Left ventricle myocardium inferior (tissue), 1 donor: ENCODE results near the gene DISP2. TPM values are rescaled to one million over a fixed set of nuclear protein-coding genes. Genes with fewer than 3 reads are reported as not detected.
A peak's percentile ranks its signal among the peaks of the same experiment; 100 is the strongest.

Source experiments
- DNase-seq: peaks from one replicate; pipeline ENCODE4 v3.0.0-alpha.2; 2020
- H3K27ac ChIP-seq: fragments of 200-600 bp; replicated peaks from 2 replicates; pipeline ENCODE4 v1.8.0; 2021
- H3K27me3 ChIP-seq: fragments of 200-600 bp; 2 replicates; pipeline ENCODE4 v1.8.0; 2021; ENCODE audit warnings: low read depth
- H3K36me3 ChIP-seq: fragments of 200-600 bp; 2 replicates; pipeline ENCODE4 v1.8.0; 2021
- H3K4me1 ChIP-seq: fragments of 200-600 bp; 2 replicates; pipeline ENCODE4 v1.8.0; 2021
- H3K4me3 ChIP-seq: fragments of 200-600 bp; 2 replicates; pipeline ENCODE4 v1.8.0; 2021; ENCODE audit warnings: mild to moderate bottlenecking, moderate library complexity
- H3K9me3 ChIP-seq: fragments of 200-600 bp; replicated peaks from 2 replicates; pipeline ENCODE4 v1.8.0; 2021
- intact Hi-C: fragments of 100-400 bp; cut with micrococcal nuclease; formaldehyde crosslinking; loops from one replicate; pipeline ENCODE4 v1.11.0; 2022
- total RNA-seq: library from RNA; stranded (reverse); fragmentation: NEBNext Ultra II Directional; extraction: Animal tissue kit (Norgen Biotek cat#: 25700); gene quantifications from one replicate; pipeline ENCODE4 v1.2.1, GENCODE V29; 2021
- TF ChIP-seq, protein P1 (sequence below): fragments of 200-600 bp; IDR thresholded peaks from 2 replicates; pipeline ENCODE4 v1.8.0; 2021; ENCODE audit warnings: antibody characterized with exemption, mild to moderate bottlenecking, borderline replicate concordance
- donor health status: DM: no; HTN: yes; CAD: no; lungs with severe emphysema.

DISP2 gene
- total RNA-seq, 1 donor from 2014 or later = 3.0 TPM

DNA sequence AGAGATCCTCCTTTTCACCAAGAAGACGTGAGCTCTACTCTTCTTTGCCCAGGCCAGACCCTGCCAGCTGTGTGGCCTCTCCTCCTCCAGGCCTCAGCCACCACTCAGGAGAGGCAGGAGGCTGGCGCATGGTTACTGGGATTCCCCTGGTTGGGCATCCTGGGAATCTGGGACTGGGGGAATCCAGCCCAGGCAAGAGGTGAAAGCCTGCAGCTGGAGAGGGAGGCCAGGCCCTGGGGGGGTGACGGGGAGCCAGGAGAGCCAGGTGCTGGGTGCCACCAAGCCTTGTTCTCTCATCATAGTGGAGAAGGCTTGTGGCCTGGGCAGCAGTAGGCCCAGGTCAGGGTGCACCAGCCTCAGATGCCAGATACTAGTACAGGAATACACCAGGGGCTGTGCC lies 23.5 kb upstream of the DISP2 start:
- Histone ChIP-seq H3K27ac (peak overlapping the region; percentile 99), H3K36me3 (peaks cover 22% of the 10 kb centered on the region), H3K9me3 (no peaks in the 10 kb centered on the region), H3K4me3 (no peak overlapping the region), H3K27me3 (no peaks in the 10 kb centered on the region), H3K4me1 (peaks cover 100% of the 10 kb centered on the region)
- DNase-seq = no peak
- TF ChIP-seq, protein P1, sequence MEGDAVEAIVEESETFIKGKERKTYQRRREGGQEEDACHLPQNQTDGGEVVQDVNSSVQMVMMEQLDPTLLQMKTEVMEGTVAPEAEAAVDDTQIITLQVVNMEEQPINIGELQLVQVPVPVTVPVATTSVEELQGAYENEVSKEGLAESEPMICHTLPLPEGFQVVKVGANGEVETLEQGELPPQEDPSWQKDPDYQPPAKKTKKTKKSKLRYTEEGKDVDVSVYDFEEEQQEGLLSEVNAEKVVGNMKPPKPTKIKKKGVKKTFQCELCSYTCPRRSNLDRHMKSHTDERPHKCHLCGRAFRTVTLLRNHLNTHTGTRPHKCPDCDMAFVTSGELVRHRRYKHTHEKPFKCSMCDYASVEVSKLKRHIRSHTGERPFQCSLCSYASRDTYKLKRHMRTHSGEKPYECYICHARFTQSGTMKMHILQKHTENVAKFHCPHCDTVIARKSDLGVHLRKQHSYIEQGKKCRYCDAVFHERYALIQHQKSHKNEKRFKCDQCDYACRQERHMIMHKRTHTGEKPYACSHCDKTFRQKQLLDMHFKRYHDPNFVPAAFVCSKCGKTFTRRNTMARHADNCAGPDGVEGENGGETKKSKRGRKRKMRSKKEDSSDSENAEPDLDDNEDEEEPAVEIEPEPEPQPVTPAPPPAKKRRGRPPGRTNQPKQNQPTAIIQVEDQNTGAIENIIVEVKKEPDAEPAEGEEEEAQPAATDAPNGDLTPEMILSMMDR = no peak
- intact Hi-C loops = no loop called here

DNA sequence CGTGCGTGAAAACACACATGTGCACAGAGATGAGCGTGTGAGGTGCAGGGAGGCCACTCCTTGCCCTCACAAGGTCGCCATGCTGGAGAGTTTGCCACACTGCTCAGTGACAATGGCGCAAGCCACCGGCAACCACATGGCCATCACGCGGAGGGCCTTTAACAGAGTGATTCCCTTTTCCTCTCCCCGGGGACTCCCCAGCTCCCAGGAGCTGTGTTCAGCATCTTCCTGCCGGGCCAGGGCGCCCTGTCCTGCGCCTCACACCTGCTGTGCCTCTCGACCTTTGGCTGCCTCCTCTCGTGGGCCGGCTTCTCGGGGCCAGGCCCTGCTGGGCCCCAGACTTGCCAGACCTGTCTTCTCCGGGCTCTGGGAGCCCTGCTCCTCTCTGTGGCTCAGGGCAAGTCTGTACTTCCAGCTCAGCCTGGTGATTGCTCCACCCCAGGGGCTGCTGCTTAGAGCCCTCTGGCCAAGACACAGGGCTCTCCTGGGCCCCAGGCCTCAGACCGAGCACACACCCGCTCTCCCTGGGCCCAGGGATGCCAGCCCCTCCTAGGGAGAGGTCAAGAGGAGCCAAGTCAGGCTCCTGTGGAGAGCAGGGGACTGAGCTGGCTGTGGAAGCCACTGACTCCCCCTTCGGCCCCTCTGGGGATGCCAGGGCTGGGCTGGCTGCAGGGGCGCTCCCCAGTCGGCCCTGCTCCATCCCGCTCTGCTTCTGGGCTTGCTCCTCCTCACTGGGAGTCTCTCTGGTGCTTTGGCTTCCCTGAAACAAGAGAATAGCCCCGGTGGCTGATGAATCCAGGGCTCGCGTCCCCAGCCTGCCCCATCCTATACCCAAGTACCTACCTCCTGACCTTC lies 22.9 kb upstream of the DISP2 start:
- intact Hi-C loops = no loop called here
- Histone ChIP-seq H3K4me1 (peaks cover 100% of the 10 kb centered on the region), H3K9me3 (no peaks in the 10 kb centered on the region), H3K27me3 (no peaks in the 10 kb centered on the region), H3K27ac (peak overlapping the region; percentile 99), H3K36me3 (peaks cover 22% of the 10 kb centered on the region), H3K4me3 (no peak overlapping the region)
- no peak for DNase-seq
- TF ChIP-seq, protein P1 = no peak

DNA sequence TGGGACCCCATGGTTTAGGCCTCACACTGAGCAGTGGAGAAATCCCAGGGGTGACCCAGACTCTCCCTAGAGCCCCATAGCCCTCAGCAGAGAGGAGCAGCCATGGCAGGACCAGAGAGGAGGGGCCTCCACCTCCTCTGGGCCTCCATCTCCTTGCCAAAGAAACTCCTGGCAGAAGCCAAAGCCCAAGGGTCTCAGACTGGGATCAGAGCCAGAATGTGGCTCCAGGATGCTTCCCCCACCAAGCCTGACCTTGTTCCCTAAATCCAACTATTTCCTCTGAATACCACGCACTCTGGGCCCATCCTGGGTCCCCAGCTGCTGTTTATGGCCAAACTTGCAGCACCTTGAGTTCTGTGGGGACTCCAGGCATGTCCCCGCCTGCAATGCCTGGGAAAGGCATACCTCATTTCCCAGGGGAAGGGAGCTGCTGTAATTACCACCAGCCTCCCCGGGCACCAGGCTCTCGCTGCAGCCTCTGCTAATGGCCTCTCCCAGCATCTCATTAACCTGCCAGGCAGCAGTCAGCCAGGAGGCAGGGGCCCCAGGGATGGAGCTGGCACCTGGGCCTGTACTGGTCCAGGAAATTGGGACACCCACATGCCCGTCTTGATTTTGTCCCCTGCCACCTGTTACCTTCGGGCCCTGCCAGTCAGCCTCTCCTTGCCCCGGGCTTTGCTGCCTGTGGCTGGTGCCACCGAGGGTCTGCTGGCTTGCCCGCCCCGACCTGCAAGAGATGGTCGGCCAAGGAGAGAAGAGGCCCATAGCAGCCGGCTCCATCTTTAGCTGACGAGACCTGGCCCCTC lies 21.9 kb upstream of the DISP2 start:
- peaks cover 100% of the 10 kb centered on the region for H3K4me1 ChIP-seq
- H3K27me3 ChIP-seq = no peaks in the 10 kb centered on the region
- H3K4me3 ChIP-seq = no peak overlapping the region
- H3K9me3 ChIP-seq = no peaks in the 10 kb centered on the region
- intact Hi-C loops = no loop called here
- H3K27ac ChIP-seq = peak overlapping the region; percentile 99
- H3K36me3 ChIP-seq = peaks cover 22% of the 10 kb centered on the region
- TF ChIP-seq, protein P1 = no peak
- DNase-seq = no peak

DNA sequence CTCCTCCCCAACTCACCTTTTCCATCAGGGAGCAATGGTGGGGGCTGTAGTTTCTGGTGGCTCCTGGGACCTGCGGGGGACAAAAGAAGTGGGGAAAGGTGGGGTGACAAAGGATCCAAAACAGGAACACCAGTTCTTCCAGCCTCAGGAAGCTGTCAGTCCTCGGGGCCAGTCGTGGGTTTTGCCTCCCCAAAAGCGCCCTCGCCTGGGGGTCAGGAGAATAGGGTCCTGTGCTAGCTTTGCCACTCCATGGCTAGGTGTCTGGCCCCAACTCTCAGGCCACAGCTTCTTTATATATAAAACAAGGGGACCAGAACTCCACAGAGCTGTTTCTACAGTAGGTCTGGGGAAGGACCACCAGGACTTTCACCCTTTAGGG lies 21.3 kb upstream of the DISP2 start:
- Histone ChIP-seq H3K4me3 (no peak overlapping the region), H3K27ac (peak overlapping the region; percentile 99), H3K9me3 (no peaks in the 10 kb centered on the region), H3K27me3 (no peaks in the 10 kb centered on the region), H3K4me1 (peaks cover 100% of the 10 kb centered on the region), H3K36me3 (peaks cover 22% of the 10 kb centered on the region)
- intact Hi-C loops = no loop called here
- TF ChIP-seq, protein P1 = no peak
- no peak for DNase-seq

DNA sequence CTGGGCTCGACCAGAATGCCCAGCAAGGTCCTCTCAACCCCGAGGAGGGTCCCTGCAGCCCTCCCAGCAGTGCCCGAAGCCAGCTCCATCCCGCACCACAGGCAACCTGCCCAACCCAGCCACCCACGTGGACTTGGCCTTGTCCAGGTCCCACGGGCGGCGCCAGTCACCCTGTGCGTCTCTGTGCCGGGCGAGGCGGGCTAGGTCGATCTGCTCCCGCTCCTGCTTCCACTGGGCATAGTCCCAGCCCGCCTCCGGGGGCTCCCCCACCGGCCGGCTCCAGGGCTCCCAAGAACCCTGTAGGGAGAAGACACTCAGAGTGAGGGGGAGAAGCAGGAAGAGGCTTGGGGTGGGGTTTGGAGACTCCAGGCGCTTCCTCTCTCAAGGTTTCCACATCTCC lies 20.4 kb upstream of the DISP2 start:
- intact Hi-C loops = no loop called here
- Histone ChIP-seq H3K27me3 (no peaks in the 10 kb centered on the region), H3K9me3 (no peaks in the 10 kb centered on the region), H3K4me1 (peaks cover 100% of the 10 kb centered on the region), H3K36me3 (peaks cover 22% of the 10 kb centered on the region), H3K4me3 (peak overlapping the region; percentile 72), H3K27ac (peak overlapping the region; percentile 99)
- no peak for DNase-seq
- TF ChIP-seq, protein P1 = no peak
